ENCODE data around the gene PACSIN2. TPM values are rescaled to one million over a fixed set of nuclear protein-coding genes. Genes with fewer than 3 reads are reported as not detected.

The PACSIN2 gene
- total and polyA plus RNA-seq, 2 of the 13 experiments (the other 11 are each of a cell fraction or from before 2014, with no cell fraction given), result 54.1 to 68.8 TPM

DNA sequence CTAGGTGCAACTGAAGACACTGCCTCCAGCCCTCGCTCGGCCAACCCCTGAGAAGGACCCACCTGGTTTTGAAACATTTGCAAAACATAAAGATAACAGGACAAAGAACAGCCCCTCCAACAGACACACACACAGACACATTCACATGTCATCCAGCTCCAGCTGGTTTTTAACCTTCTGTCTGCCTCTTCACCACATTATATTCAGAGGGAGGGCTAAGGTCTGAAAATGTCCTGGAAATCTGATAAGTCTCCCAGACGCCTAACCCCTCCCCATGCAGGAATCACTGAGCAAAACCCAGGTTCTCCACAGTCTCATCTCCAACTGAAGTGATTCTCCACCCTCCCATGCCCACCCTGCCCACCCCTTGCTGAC, 29.4 kb downstream of the PACSIN2 start:
- Histone ChIP-seq H3K4me3 (replicated peaks in 1 of 3; ENCODE audit: insufficient read depth in 1 of 3, low read depth in 2 of 3, low read length in 3 of 3) (no peak overlapping the region), H3K4me1 (ENCODE audit: insufficient read depth, low read length) (peaks cover 71% of the 10 kb centered on the region), H3K36me3 (replicated peaks in 1 of 2; ENCODE audit: control insufficient read depth in 1 of 2, insufficient read depth in 2 of 2, low read length in 2 of 2) (peaks cover 0 to 3% of the 10 kb centered on the region in 2 experiments; a peak in 1 of 5 replicates), H2AFZ (ENCODE audit: low read length) (no peak overlapping the region), H3K27ac (ENCODE audit: extremely low read length, insufficient read depth, low read length) (no peak overlapping the region), H4K20me1 (ENCODE audit: insufficient read depth, low read length) (peaks cover 26% of the 10 kb centered on the region), H3K27me3 (ENCODE audit: control insufficient read depth in 1 of 2, insufficient read depth in 2 of 2, low read length in 2 of 2) (no peaks in the 10 kb centered on the region), H3K79me2 (ENCODE audit: insufficient read depth, low read length) (peaks cover 71% of the 10 kb centered on the region), H3K9ac (ENCODE audit: insufficient read depth, low read depth, low read length) (no peak overlapping the region), H3K9me3 (ENCODE audit: low read length) (no peaks in the 10 kb centered on the region), H3K4me2 (ENCODE audit: low read depth, low read length) (no peak overlapping the region)
- intact Hi-C loops (cut with micrococcal nuclease; ENCODE audit: unreplicated experiment), result no loop called here
- ChIA-PET POLR2A (interaction anchor here (2.8 kb wide), 1 partner anchor 8 kb away, joined by 13 read pairs; no protein-coding TSS in a partner anchor), CTCF (ENCODE audit: low intra/inter-chr PET ratio, low total read pairs) (no interaction called here)
- no TSS peak for BruUV-seq (replicated peaks)
- DNase-seq (ENCODE audit: low spot score) (no peak), ATAC-seq (no peak), FAIRE-seq (no peak)
- WGBS (ENCODE audit: low lambda C conversion rate), result 89% methylated on average over 3 of the region's 3 CpGs
- in situ Hi-C loops (cut with HindIII; ENCODE audit: extremely low pct_ligation_motif_present, low pct_unique_long_range_greater_than_20kb), result no loop called here
- no peak for TF ChIP-seq ETV6 (CRISPR knock-in tag; conservative IDR thresholded peaks at IDR 0.05)
- no peak for TF ChIP-seq TCF12 (IDR thresholded peaks at IDR 0.05)
- TF ChIP-seq TCF12 (CRISPR knock-in tag; IDR thresholded peaks at IDR 0.05), result no peak
- TF ChIP-seq, protein P1, sequence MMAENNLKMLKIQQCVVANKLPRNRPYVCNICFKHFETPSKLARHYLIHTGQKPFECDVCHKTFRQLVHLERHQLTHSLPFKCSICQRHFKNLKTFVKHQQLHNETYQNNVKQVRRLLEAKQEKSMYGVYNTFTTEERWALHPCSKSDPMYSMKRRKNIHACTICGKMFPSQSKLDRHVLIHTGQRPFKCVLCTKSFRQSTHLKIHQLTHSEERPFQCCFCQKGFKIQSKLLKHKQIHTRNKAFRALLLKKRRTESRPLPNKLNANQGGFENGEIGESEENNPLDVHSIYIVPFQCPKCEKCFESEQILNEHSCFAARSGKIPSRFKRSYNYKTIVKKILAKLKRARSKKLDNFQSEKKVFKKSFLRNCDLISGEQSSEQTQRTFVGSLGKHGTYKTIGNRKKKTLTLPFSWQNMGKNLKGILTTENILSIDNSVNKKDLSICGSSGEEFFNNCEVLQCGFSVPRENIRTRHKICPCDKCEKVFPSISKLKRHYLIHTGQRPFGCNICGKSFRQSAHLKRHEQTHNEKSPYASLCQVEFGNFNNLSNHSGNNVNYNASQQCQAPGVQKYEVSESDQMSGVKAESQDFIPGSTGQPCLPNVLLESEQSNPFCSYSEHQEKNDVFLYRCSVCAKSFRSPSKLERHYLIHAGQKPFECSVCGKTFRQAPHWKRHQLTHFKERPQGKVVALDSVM (CRISPR knock-in tag; IDR thresholded peaks at IDR 0.05), result no peak
- TF ChIP-seq, protein P2, sequence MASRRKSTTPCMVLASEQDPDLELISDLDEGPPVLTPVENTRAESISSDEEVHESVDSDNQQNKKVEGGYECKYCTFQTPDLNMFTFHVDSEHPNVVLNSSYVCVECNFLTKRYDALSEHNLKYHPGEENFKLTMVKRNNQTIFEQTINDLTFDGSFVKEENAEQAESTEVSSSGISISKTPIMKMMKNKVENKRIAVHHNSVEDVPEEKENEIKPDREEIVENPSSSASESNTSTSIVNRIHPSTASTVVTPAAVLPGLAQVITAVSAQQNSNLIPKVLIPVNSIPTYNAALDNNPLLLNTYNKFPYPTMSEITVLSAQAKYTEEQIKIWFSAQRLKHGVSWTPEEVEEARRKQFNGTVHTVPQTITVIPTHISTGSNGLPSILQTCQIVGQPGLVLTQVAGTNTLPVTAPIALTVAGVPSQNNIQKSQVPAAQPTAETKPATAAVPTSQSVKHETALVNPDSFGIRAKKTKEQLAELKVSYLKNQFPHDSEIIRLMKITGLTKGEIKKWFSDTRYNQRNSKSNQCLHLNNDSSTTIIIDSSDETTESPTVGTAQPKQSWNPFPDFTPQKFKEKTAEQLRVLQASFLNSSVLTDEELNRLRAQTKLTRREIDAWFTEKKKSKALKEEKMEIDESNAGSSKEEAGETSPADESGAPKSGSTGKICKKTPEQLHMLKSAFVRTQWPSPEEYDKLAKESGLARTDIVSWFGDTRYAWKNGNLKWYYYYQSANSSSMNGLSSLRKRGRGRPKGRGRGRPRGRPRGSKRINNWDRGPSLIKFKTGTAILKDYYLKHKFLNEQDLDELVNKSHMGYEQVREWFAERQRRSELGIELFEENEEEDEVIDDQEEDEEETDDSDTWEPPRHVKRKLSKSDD (CRISPR knock-in tag; IDR thresholded peaks at IDR 0.05; ENCODE audit: low read depth), result no peak
- TF ChIP-seq, protein P3, sequence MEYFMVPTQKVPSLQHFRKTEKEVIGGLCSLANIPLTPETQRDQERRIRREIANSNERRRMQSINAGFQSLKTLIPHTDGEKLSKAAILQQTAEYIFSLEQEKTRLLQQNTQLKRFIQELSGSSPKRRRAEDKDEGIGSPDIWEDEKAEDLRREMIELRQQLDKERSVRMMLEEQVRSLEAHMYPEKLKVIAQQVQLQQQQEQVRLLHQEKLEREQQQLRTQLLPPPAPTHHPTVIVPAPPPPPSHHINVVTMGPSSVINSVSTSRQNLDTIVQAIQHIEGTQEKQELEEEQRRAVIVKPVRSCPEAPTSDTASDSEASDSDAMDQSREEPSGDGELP (IDR thresholded peaks at IDR 0.05; ENCODE audit: borderline replicate concordance, low read depth), result no peak
- no peak for TF ChIP-seq DNMT3B (CRISPR knock-in tag; conservative IDR thresholded peaks at IDR 0.05)
- TF ChIP-seq, protein P4, sequence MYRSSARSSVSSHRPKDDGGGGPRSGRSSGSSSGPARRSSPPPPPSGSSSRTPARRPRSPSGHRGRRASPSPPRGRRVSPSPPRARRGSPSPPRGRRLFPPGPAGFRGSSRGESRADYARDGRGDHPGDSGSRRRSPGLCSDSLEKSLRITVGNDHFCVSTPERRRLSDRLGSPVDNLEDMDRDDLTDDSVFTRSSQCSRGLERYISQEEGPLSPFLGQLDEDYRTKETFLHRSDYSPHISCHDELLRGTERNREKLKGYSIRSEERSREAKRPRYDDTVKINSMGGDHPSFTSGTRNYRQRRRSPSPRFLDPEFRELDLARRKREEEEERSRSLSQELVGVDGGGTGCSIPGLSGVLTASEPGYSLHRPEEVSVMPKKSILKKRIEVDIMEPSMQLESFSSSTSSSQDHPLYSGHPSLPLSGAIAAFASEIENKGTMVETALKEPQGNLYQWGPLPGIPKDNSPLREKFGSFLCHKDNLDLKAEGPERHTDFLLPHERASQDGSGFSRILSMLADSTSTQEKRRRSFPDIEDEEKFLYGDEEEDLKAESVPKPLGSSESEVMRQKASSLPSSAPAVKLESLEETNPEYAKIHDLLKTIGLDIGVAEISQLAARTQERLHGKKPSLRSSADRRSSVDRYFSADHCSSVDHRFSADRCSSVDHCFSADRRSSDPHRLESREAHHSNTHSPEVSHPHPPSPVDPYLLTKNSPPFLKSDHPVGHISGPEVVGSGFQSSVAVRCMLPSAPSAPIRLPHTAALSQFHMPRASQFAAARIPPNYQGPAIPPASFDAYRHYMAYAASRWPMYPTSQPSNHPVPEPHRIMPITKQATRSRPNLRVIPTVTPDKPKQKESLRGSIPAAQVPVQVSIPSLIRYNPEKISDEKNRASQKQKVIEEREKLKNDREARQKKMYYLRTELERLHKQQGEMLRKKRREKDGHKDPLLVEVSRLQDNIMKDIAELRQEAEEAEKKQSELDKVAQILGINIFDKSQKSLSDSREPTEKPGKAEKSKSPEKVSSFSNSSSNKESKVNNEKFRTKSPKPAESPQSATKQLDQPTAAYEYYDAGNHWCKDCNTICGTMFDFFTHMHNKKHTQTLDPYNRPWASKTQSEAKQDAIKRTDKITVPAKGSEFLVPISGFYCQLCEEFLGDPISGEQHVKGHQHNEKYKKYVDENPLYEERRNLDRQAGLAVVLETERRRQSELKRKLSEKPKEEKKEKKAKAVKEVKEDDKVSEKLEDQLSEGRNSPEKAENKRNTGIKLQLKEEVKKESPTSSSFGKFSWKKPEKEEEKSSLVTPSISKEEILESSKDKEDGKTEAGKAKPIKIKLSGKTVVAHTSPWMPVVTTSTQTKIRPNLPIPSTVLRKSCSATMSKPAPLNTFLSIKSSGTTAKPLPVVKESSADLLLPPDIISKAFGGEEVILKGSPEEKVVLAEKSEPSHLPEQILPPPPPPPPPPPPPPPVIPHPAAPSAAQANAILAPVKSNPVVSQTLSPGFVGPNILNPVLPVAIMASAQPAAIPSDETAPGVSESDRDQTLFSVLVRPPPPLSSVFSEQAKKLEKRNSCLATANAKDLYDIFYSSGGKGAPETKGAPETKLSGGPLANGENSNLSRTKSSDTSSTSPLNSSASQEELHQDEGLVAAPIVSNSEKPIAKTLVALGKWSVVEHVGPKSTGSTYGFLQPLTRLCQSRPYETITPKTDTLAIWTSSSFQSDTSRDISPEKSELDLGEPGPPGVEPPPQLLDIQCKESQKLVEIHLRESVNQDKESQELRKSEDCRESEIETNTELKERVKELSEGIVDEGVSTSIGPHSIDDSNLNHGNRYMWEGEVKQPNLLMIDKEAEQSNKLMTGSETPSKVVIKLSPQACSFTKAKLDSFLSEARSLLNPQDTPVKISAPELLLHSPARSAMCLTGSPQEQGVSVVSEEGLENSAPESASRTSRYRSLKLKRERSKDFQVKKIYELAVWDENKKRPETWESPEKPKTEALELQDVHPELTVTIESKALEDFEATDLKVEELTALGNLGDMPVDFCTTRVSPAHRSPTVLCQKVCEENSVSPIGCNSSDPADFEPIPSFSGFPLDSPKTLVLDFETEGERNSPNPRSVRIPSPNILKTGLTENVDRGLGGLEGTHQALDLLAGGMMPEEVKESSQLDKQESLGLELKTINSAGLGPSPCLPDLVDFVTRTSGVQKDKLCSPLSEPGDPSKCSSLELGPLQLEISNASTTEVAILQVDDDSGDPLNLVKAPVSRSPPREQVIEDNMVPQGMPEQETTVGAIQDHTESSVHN (CRISPR knock-in tag; IDR thresholded peaks at IDR 0.05), result no peak
- TF ChIP-seq DMAP1 (CRISPR knock-in tag; IDR thresholded peaks at IDR 0.05), result no peak
- no peak for TF ChIP-seq ZBTB7A (CRISPR knock-in tag; IDR thresholded peaks at IDR 0.05)
- no peak for TF ChIP-seq ZNF792 (CRISPR knock-in tag; IDR thresholded peaks at IDR 0.05)
